IMR-90 (cell line): ENCODE data around the gene UBL4B. TPM values are rescaled to one million over a fixed set of nuclear protein-coding genes. Genes with fewer than 3 reads are reported as not detected.

Experiments used
- ATAC-seq: fragments of 200-7000 bp; cut with Tn5 transposase; 2 replicates; pipeline ENCODE4 v1.9.1; 2020; ENCODE audit warnings: low read depth, mild to moderate bottlenecking, moderate library complexity
- BruUV-seq: library from RNA; stranded (reverse); fragments of 400-500 nt; replicated peaks from 2 replicates; lab custom pipeline; 2021; lab: Mats Ljungman, UMichigan
- CTCF ChIA-PET: fragments of 300-600 bp; formaldehyde crosslinking; extraction: SDS; loops from one replicate; lab custom pipeline; 2021; ENCODE audit warnings: antibody characterized with exemption; lab: Yijun Ruan, JAX
- POLR2A ChIA-PET: fragments of 300-600 bp; sonication (Branson Sonifier 250); formaldehyde crosslinking; loops from one replicate; lab custom pipeline; 2022; ENCODE audit warnings: antibody characterized with exemption; ENCODE audit not compliant: unreplicated experiment; lab: Charles Lee
- DNase-seq: peaks from one replicate; pipeline ENCODE4 v3.0.0; 2013
- H2AFZ ChIP-seq: replicated peaks from 2 replicates; pipeline ENCODE3; 2013; ENCODE audit warnings: low read length, mild to moderate bottlenecking; ENCODE audit not compliant: poor library complexity
- H2AK5ac ChIP-seq: 2 replicates; pipeline ENCODE4 v1.6.1; 2013; ENCODE audit warnings: low read depth, low read length, inconsistent platforms
- H2AK9ac ChIP-seq: replicated peaks from 2 replicates; pipeline ENCODE3; 2013; ENCODE audit warnings: mild to moderate bottlenecking, low read depth, low read length, moderate library complexity; ENCODE audit not compliant: poor library complexity
- H2BK120ac ChIP-seq: 2 replicates; pipeline ENCODE4 v1.6.1; 2013; ENCODE audit warnings: low read depth, low read length, inconsistent platforms
- H2BK15ac ChIP-seq: 3 replicates; pipeline ENCODE4 v1.6.1; 2013; ENCODE audit warnings: low read depth, low read length, inconsistent platforms
- H2BK20ac ChIP-seq: 2 replicates; pipeline ENCODE4 v1.6.1; 2013; ENCODE audit warnings: low read depth, mild to moderate bottlenecking, inconsistent platforms, low read length, moderate library complexity
- H2BK5ac ChIP-seq: 2 replicates; pipeline ENCODE4 v1.6.1; 2013; ENCODE audit warnings: mild to moderate bottlenecking, low read depth, low read length, inconsistent platforms; ENCODE audit not compliant: poor library complexity, severe bottlenecking
- H3K14ac ChIP-seq: replicated peaks from 2 replicates; pipeline ENCODE4 v1.6.1; 2013; ENCODE audit warnings: low read depth, low read length, inconsistent platforms
- H3K18ac ChIP-seq: 2 replicates; pipeline ENCODE4 v1.6.1; 2013; ENCODE audit warnings: low read depth, low read length, control low read depth
- H3K23ac ChIP-seq: 2 replicates; pipeline ENCODE4 v1.6.1; 2013; ENCODE audit warnings: low read depth, low read length, inconsistent platforms
- H3K27ac ChIP-seq: 2 replicates; pipeline ENCODE4 v1.5.1; 2013; ENCODE audit warnings: mild to moderate bottlenecking, control low read depth, low read length; ENCODE audit not compliant: insufficient read depth
- H3K27me3 ChIP-seq: 2 replicates; pipeline ENCODE4 v1.6.1; 2013; ENCODE audit warnings: low read length; ENCODE audit not compliant: control insufficient read depth, insufficient read depth
- H3K36me3 ChIP-seq: 2 replicates; pipeline ENCODE4 v1.6.1; 2013; ENCODE audit warnings: low read length, mixed read lengths; ENCODE audit not compliant: control insufficient read depth, insufficient read depth
- H3K4ac ChIP-seq: 2 replicates; pipeline ENCODE4 v1.6.1; 2013; ENCODE audit warnings: low read depth, low read length, inconsistent platforms
- H3K4me1 ChIP-seq: 2 replicates; pipeline ENCODE4 v1.6.1; 2013; ENCODE audit warnings: low read length, mixed read lengths; ENCODE audit not compliant: control insufficient read depth, insufficient read depth
- H3K4me2 ChIP-seq: 2 replicates; pipeline ENCODE4 v1.6.1; 2013; ENCODE audit warnings: low read depth, mild to moderate bottlenecking, control low read depth, low read length, moderate library complexity
- H3K4me3 ChIP-seq: 2 replicates; pipeline ENCODE4 v1.5.1; 2013; ENCODE audit warnings: low read depth, mild to moderate bottlenecking, control low read depth, low read length, moderate library complexity; ENCODE audit not compliant: insufficient read depth
- H3K56ac ChIP-seq: 2 replicates; pipeline ENCODE4 v1.6.1; 2013; ENCODE audit warnings: low read length, inconsistent platforms; ENCODE audit not compliant: insufficient read depth; ENCODE audit errors: extremely low read depth
- H3K79me1 ChIP-seq, 2 experiments: 2 replicates each; pipeline ENCODE4 v1.6.1; 2013; ENCODE audit warnings: low read length in 2 of 2, inconsistent platforms in 1 of 2, low read depth in 1 of 2
- H3K9ac ChIP-seq: 2 replicates; pipeline ENCODE4 v1.6.1; 2013; ENCODE audit warnings: low read depth, low read length, control low read depth
- H3K9me1 ChIP-seq: 2 replicates; pipeline ENCODE4 v1.6.1; 2013; ENCODE audit warnings: low read length, inconsistent platforms; ENCODE audit not compliant: insufficient read depth
- H3K9me3 ChIP-seq: 2 replicates; pipeline ENCODE4 v1.6.1; 2013; ENCODE audit warnings: low read length; ENCODE audit not compliant: control insufficient read depth, insufficient read depth
- H4K20me1 ChIP-seq: 2 replicates; pipeline ENCODE4 v1.6.1; 2013; ENCODE audit warnings: low read length, inconsistent platforms; ENCODE audit not compliant: insufficient read depth
- H4K5ac ChIP-seq: 2 replicates; pipeline ENCODE4 v1.6.1; 2013; ENCODE audit warnings: mild to moderate bottlenecking, low read depth, low read length, control low read depth
- H4K8ac ChIP-seq, 2 experiments: 2 replicates each; pipeline ENCODE4 v1.6.1; 2013; ENCODE audit warnings: low read depth in 2 of 2, low read length in 2 of 2, control low read depth in 1 of 2, inconsistent platforms in 1 of 2
- H4K91ac ChIP-seq: 2 replicates; pipeline ENCODE4 v1.6.1; 2013; ENCODE audit warnings: low read depth, low read length, inconsistent platforms; ENCODE audit not compliant: insufficient read depth
- BHLHE40 ChIP-seq: fragments of 150-350 bp; IDR thresholded peaks from 2 replicates; pipeline ENCODE4 v1.6.1; 2016; ENCODE audit warnings: mild to moderate bottlenecking, low read depth, low read length
- CEBPB ChIP-seq: IDR thresholded peaks from 2 replicates; pipeline ENCODE4 v1.6.1; 2012; ENCODE audit warnings: low read depth, low read length, improper control_type of control experiment
- CHD1 ChIP-seq: IDR thresholded peaks from 2 replicates; pipeline ENCODE4 v1.6.1; 2012; ENCODE audit warnings: low read depth, low read length, improper control_type of control experiment
- FOS ChIP-seq: fragments of 150-350 bp; IDR thresholded peaks from 2 replicates; pipeline ENCODE4 v1.6.1; 2016; ENCODE audit warnings: low read depth, low read length
- MAFK ChIP-seq: IDR thresholded peaks from 2 replicates; pipeline ENCODE4 v1.6.1; 2012; ENCODE audit warnings: low read depth, low read length, improper control_type of control experiment
- MAZ ChIP-seq: IDR thresholded peaks from 2 replicates; pipeline ENCODE4 v1.6.1; 2012; ENCODE audit warnings: low read depth, mild to moderate bottlenecking, low read length, improper control_type of control experiment, moderate library complexity, borderline replicate concordance
- MXI1 ChIP-seq: IDR thresholded peaks from 2 replicates; pipeline ENCODE4 v1.6.1; 2012; ENCODE audit warnings: low read depth, mild to moderate bottlenecking, low read length, moderate library complexity, borderline replicate concordance
- NFE2L2 ChIP-seq: fragments of 150-350 bp; IDR thresholded peaks from 2 replicates; pipeline ENCODE4 v1.6.1; 2016; ENCODE audit warnings: low read depth, mild to moderate bottlenecking, low read length
- POLR2A ChIP-seq: IDR thresholded peaks from 2 replicates; pipeline ENCODE4 v1.6.1; 2012; ENCODE audit warnings: mild to moderate bottlenecking, low read depth, low read length
- RAD21 ChIP-seq: IDR thresholded peaks from 2 replicates; pipeline ENCODE4 v1.6.1; 2012; ENCODE audit warnings: low read length, improper control_type of control experiment
- RCOR1 ChIP-seq: IDR thresholded peaks from 2 replicates; pipeline ENCODE4 v1.6.1; 2012; ENCODE audit warnings: mild to moderate bottlenecking, low read length, improper control_type of control experiment; ENCODE audit not compliant: insufficient replicate concordance
- RFX5 ChIP-seq: IDR thresholded peaks from 2 replicates; pipeline ENCODE4 v1.8.0; 2012; ENCODE audit warnings: low read depth, mild to moderate bottlenecking, low read length, moderate library complexity
- SMC3 ChIP-seq: fragments of 150-350 bp; IDR thresholded peaks from 2 replicates; pipeline ENCODE4 v1.6.1; 2016; ENCODE audit warnings: low read depth, mild to moderate bottlenecking, antibody characterized with exemption, low read length, moderate library complexity
- USF2 ChIP-seq: fragments of 150-350 bp; IDR thresholded peaks from 2 replicates; pipeline ENCODE4 v1.6.1; 2017; ENCODE audit warnings: mild to moderate bottlenecking, antibody characterized with exemption, low read length, low read depth
- WGBS, 2 experiments: methylation state at CpG; one replicate each; pipeline versions ENCODE4 v1.1.5 to v1.1.7; 2013; ENCODE audit warnings: missing lambda C conversion rate in 2 of 2; ENCODE audit not compliant: insufficient read length in 1 of 2; ENCODE audit errors: extremely low coverage in 2 of 2; 5-methylcytosine and 5-hydroxymethylcytosine counted together
- dilution Hi-C: fragments of 300-500 bp; cut with HindIII; formaldehyde crosslinking; loops from one replicate; pipeline ENCODE4 v1.14.3; 2018; ENCODE audit warnings: low sequenced_read_pairs; ENCODE audit not compliant: unreplicated experiment
- in situ Hi-C: fragments of 300-500 bp; cut with MboI; formaldehyde crosslinking; loops from 3 replicates; pipeline ENCODE4 v1.14.3; 2019; ENCODE audit warnings: low sequenced_read_pairs, inconsistent platforms, mixed read lengths
- intact Hi-C: fragments of 100-400 bp; cut with micrococcal nuclease; formaldehyde crosslinking; loops from 2 replicates; pipeline ENCODE4 v1.10.0; 2022
- polyA plus RNA-seq, 3 experiments: library from polyadenylated mRNA; depleted of rRNA; stranded (reverse); fragments of >200 nt; gene quantifications; 2 replicates each; pipeline ENCODE4 v1.2.3, GENCODE V29; 2012; ENCODE audit warnings: low replicate concordance in 1 of 3
- total RNA-seq: library from RNA; depleted of rRNA; stranded (reverse); fragments of >200 nt; gene quantifications from 2 replicates; pipeline ENCODE4 v1.2.3, GENCODE V29; 2012
- TF ChIP-seq, protein P1 (sequence below): conservative IDR thresholded peaks from 2 replicates; pipeline ENCODE4 v1.5.1; 2012; ENCODE audit warnings: mild to moderate bottlenecking, low read depth, low read length, improper control_type of control experiment
- TF ChIP-seq, protein P2 (sequence below): fragments of 150-350 bp; IDR thresholded peaks from 2 replicates; pipeline ENCODE4 v1.6.1; 2016; ENCODE audit warnings: low read depth, mild to moderate bottlenecking, low read length, moderate library complexity, borderline replicate concordance

The UBL4B gene
- total and polyA plus RNA-seq, 2 of the 4 experiments (the other 2 are of a cell fraction): not detected

DNA sequence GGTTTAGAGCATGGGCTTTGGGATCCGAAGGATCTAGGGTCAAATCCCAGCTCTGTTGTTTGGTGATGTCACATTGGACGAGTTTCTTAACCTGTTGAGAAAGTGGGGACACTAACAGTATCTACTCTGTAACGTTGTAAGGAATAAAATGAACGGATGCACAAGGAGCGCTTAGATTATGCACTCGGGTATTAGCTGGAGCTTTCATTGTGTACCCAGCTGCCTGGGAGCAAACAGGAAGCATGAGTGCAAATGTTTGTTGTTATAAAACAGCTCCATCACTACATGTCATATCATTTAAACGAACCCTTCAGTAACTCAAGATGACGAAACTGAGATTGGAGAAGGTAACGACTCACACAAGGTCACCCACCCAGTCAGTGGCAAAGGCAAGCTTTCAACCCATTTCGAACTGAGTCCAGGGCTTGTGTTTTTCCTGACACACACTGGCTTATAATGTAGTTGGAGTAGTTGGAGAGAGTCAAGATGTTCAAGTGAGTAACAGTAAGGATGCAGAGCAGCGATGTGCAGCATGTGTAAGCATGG lies 21.9 kb downstream of the UBL4B start:
- CTCF ChIA-PET: no interaction called here
- H2BK5ac ChIP-seq: no peak overlapping the region
- H3K79me1 ChIP-seq: no peaks in the 10 kb centered on the region
- no TSS peak for BruUV-seq
- POLR2A ChIA-PET: no interaction called here
- H2BK15ac ChIP-seq: no peak overlapping the region
- intact Hi-C loops: no loop called here
- H3K27me3 ChIP-seq: peaks cover 70% of the 10 kb centered on the region
- 40% methylated on average over 1 of the region's 11 CpGs; no CpG with 5 or more reads in 1 of the 2 experiments for WGBS, 2 experiments
- no peak overlapping the region for H3K14ac ChIP-seq
- no peaks in the 10 kb centered on the region for H3K9me3 ChIP-seq
- no peaks in the 10 kb centered on the region for H3K9me1 ChIP-seq
- H2BK20ac ChIP-seq: no peak overlapping the region
- no peak overlapping the region for H3K9ac ChIP-seq
- no peak overlapping the region for H2AK9ac ChIP-seq
- no peak overlapping the region for H4K5ac ChIP-seq
- no peaks in the 10 kb centered on the region for H4K20me1 ChIP-seq
- no peak overlapping the region for H2AFZ ChIP-seq
- no peak overlapping the region for H3K56ac ChIP-seq
- H2BK120ac ChIP-seq: no peak overlapping the region
- H3K4me3 ChIP-seq: no peak overlapping the region
- H3K18ac ChIP-seq: no peak overlapping the region
- ATAC-seq (no peak), DNase-seq (peak; percentile 8)
- no peak overlapping the region for H3K27ac ChIP-seq
- no peaks in the 10 kb centered on the region for H3K36me3 ChIP-seq
- dilution Hi-C loops: no loop called here
- H4K8ac ChIP-seq: no peak overlapping the region
- H3K4me2 ChIP-seq: no peak overlapping the region
- no peak overlapping the region for H2AK5ac ChIP-seq
- H4K91ac ChIP-seq: no peak overlapping the region
- TF ChIP-seq USF2 (no peak), MAZ (no peak), MAFK (no peak), RCOR1 (no peak), CHD1 (no peak), BHLHE40 (no peak), RAD21 (no peak), MXI1 (no peak), FOS (no peak), CEBPB (no peak), POLR2A (no peak), RFX5 (no peak), NFE2L2 (no peak), SMC3 (no peak)
- TF ChIP-seq, protein P1, sequence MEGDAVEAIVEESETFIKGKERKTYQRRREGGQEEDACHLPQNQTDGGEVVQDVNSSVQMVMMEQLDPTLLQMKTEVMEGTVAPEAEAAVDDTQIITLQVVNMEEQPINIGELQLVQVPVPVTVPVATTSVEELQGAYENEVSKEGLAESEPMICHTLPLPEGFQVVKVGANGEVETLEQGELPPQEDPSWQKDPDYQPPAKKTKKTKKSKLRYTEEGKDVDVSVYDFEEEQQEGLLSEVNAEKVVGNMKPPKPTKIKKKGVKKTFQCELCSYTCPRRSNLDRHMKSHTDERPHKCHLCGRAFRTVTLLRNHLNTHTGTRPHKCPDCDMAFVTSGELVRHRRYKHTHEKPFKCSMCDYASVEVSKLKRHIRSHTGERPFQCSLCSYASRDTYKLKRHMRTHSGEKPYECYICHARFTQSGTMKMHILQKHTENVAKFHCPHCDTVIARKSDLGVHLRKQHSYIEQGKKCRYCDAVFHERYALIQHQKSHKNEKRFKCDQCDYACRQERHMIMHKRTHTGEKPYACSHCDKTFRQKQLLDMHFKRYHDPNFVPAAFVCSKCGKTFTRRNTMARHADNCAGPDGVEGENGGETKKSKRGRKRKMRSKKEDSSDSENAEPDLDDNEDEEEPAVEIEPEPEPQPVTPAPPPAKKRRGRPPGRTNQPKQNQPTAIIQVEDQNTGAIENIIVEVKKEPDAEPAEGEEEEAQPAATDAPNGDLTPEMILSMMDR: no peak
- TF ChIP-seq, protein P2, sequence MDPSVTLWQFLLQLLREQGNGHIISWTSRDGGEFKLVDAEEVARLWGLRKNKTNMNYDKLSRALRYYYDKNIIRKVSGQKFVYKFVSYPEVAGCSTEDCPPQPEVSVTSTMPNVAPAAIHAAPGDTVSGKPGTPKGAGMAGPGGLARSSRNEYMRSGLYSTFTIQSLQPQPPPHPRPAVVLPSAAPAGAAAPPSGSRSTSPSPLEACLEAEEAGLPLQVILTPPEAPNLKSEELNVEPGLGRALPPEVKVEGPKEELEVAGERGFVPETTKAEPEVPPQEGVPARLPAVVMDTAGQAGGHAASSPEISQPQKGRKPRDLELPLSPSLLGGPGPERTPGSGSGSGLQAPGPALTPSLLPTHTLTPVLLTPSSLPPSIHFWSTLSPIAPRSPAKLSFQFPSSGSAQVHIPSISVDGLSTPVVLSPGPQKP: no peak
- in situ Hi-C loops: no loop called here
- H3K4me1 ChIP-seq: no peaks in the 10 kb centered on the region
- no peak overlapping the region for H3K4ac ChIP-seq
- H3K23ac ChIP-seq: no peak overlapping the region
